Activated naive CD4-positive, alpha-beta T cell treated with anti-CD3 and anti-CD28 coated beads, Interleukin-2, amount 10 ng/mL, durations not matched to agents 7 days and 5 days (primary cell): ENCODE measurements around the gene FGF12.

Experiments
- CTCF ChIA-PET: fragments of 350-600 bp; sonication (Branson Sonifier 250); formaldehyde crosslinking; loops from one replicate; lab custom pipeline; 2021; ENCODE audit warnings: antibody characterized with exemption; lab: Charles Lee
- DNase-seq: peaks from one replicate; pipeline ENCODE4 v3.0.0-alpha.2; 2020
- H3K27ac Mint-ChIP-seq: one replicate; pipeline ENCODE4 v1.8.0; 2021; ENCODE audit warnings: mild to moderate bottlenecking, moderate library complexity, mixed read lengths
- H3K27me3 Mint-ChIP-seq: one replicate; pipeline ENCODE4 v1.8.0; 2021; ENCODE audit warnings: mild to moderate bottlenecking, mixed read lengths
- H3K36me3 Mint-ChIP-seq: one replicate; pipeline ENCODE4 v1.8.0; 2021; ENCODE audit warnings: mixed read lengths
- H3K4me1 Mint-ChIP-seq: one replicate; pipeline ENCODE4 v1.8.0; 2021; ENCODE audit warnings: mixed read lengths
- H3K4me3 Mint-ChIP-seq: one replicate; pipeline ENCODE4 v1.8.0; 2021; ENCODE audit warnings: mild to moderate bottlenecking, moderate library complexity, mixed read lengths
- H3K9me3 Mint-ChIP-seq: one replicate; pipeline ENCODE4 v1.8.0; 2021; ENCODE audit warnings: mixed read lengths

The FGF12 gene

DNA sequence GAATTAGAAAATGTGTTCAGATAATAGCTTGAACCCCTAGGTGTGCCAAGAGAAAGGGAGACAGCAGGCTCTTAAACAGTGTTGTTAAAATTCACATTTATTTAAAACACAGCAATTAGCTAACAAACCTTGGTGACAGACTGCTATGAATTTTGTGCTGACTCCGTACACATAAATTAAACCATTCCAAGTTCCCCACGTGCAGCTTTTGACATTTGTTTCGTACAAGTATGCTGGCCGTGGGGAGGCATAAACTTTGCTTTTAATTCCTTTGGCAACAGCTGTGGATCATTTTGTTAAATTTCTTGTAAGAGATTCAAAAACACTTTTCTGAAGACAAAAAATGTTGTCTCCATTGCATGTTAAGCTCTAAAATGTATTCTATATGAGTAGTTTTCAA, 465.3 kb downstream of the FGF12 start:
- no peaks in the 10 kb centered on the region for H3K36me3 Mint-ChIP-seq
- H3K9me3 Mint-ChIP-seq: peaks cover 1% of the 10 kb centered on the region
- H3K4me1 Mint-ChIP-seq: no peaks in the 10 kb centered on the region
- CTCF ChIA-PET: no interaction called here
- no peak overlapping the region for H3K27ac Mint-ChIP-seq
- no peak overlapping the region for H3K4me3 Mint-ChIP-seq
- no peak for DNase-seq
- no peaks in the 10 kb centered on the region for H3K27me3 Mint-ChIP-seq

DNA sequence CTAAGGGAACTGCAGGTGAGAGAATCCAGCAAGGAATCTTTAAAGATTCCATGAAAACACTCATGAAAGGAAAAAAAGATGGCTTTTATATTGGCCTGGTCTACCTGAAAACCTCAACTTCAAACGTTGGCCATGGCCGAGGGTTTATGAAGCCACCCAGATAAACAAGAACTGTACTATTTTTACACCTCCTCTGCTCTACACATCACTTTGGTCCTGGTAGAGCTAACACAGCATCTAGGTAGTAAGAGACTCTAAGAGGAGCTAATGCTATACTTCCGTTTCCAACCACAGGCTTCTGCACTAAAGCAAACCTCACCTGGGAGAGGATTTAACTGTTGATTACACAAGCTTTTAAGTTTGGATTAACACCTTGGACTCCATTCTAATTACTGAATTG, 466.2 kb downstream of the FGF12 start:
- no peak overlapping the region for H3K4me3 Mint-ChIP-seq
- CTCF ChIA-PET: no interaction called here
- no peaks in the 10 kb centered on the region for H3K27me3 Mint-ChIP-seq
- H3K27ac Mint-ChIP-seq: no peak overlapping the region
- H3K9me3 Mint-ChIP-seq: peaks cover 1% of the 10 kb centered on the region
- H3K36me3 Mint-ChIP-seq: no peaks in the 10 kb centered on the region
- DNase-seq: no peak
- no peaks in the 10 kb centered on the region for H3K4me1 Mint-ChIP-seq

DNA sequence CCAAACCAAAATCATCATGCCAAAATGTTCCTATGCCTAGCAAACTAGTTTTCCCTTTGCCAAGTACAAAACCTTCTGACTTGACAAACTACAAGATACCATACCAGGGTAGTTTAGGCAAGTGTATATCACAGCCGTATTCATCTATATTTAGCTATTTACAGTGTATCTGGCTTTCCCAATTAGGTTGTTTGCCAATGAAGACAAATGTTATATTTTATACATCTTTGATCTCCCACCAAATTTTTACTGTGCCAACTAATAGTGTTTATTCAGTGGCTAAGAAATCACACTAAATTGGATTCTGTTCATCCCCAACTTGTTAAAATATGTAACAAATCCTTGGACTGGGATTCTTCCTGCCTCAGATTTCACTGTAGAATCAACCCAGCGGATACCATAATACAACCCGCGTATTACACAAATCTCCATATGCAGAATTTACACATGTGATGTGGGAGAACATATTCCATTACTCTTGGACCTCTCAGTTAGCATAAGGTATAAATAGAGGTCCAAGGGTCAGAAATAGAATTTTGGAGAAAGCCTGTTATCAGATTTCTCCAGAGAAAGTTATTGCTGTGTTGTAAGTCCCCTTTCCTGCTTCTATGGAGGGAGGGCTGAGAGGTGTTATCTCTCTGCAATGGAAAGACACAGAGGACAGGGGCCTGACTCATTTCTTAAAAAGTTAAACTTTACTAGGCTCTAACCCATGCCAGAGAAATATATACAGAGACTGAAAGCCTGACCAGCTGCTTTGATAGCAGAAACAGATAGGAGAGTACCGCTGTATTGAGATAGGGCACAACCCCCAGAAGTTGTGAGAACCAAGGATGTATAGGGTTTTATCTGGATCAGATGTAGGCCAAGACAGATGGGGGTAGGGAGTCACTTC, 467.0 kb downstream of the FGF12 start:
- CTCF ChIA-PET: no interaction called here
- no peak for DNase-seq
- H3K27ac Mint-ChIP-seq: no peak overlapping the region
- no peak overlapping the region for H3K4me3 Mint-ChIP-seq
- H3K27me3 Mint-ChIP-seq: no peaks in the 10 kb centered on the region
- peaks cover 1% of the 10 kb centered on the region for H3K9me3 Mint-ChIP-seq
- no peaks in the 10 kb centered on the region for H3K36me3 Mint-ChIP-seq
- H3K4me1 Mint-ChIP-seq: no peaks in the 10 kb centered on the region

DNA sequence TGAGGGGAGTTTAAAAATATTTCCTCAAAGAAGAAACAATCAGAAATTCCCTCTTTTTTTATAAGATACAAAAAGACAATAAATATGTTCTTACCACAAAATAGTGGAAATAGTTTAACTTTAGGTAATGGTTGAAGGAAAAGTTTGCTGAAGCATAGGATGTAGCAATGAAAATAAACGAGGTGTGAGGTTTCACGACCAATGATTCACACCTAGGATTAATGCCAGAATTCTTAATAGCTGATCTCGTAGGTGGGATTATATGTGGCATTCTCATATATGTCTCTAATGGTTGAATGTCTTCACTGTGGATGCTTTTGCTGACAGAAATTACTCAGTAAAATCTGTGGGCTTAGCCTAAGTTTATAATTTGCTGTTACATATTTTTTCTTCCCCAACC, 467.7 kb downstream of the FGF12 start:
- CTCF ChIA-PET: no interaction called here
- Mint-ChIP-seq H3K27me3 (no peaks in the 10 kb centered on the region), H3K36me3 (no peaks in the 10 kb centered on the region), H3K4me1 (no peaks in the 10 kb centered on the region), H3K4me3 (no peak overlapping the region), H3K9me3 (peaks cover 1% of the 10 kb centered on the region), H3K27ac (no peak overlapping the region)
- no peak for DNase-seq

DNA sequence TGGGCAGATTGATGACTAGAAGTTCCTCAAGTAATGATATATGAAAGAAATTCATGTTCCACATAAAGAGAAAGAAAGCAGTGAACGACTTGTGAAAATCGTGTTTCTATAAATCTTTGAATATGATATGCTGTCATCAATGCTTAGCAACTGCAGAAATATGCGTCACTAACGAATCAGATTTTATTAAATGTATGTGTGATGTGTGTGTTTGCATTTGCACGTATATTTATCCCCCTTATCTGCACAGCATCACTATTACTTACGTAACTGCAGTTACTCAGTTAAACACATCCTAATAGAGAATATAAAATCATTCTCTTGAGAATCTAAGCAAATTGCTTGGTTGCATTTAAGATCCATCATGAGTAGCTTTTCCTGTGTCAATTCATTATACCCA, 468.6 kb downstream of the FGF12 start:
- H3K36me3 Mint-ChIP-seq: no peaks in the 10 kb centered on the region
- no peak overlapping the region for H3K4me3 Mint-ChIP-seq
- no peaks in the 10 kb centered on the region for H3K4me1 Mint-ChIP-seq
- H3K27ac Mint-ChIP-seq: no peak overlapping the region
- CTCF ChIA-PET: no interaction called here
- no peaks in the 10 kb centered on the region for H3K27me3 Mint-ChIP-seq
- peaks cover 1% of the 10 kb centered on the region for H3K9me3 Mint-ChIP-seq
- no peak for DNase-seq

DNA sequence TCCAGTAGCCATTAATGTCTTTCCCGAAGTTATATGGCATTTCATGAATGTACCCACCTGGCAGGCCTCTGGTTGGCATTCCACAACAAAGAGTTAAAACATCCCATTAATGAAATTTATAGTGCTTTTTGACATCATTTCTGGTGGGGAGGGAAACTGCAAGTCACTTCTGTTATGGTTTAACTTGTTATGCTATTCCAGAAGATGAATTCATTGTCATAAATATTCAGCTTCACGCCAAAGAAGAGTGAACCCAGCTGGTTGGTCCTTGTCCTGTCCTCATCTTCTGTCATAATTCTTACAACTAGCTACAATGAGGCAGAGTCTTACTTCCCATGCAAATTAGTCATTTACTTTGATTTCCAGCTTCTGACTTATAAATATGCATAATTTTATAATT, 471.5 kb downstream of the FGF12 start:
- Mint-ChIP-seq H3K27ac (no peak overlapping the region), H3K36me3 (no peaks in the 10 kb centered on the region), H3K4me1 (no peaks in the 10 kb centered on the region), H3K9me3 (peaks cover 1% of the 10 kb centered on the region), H3K27me3 (no peaks in the 10 kb centered on the region), H3K4me3 (no peak overlapping the region)
- CTCF ChIA-PET: no interaction called here
- DNase-seq: no peak

DNA sequence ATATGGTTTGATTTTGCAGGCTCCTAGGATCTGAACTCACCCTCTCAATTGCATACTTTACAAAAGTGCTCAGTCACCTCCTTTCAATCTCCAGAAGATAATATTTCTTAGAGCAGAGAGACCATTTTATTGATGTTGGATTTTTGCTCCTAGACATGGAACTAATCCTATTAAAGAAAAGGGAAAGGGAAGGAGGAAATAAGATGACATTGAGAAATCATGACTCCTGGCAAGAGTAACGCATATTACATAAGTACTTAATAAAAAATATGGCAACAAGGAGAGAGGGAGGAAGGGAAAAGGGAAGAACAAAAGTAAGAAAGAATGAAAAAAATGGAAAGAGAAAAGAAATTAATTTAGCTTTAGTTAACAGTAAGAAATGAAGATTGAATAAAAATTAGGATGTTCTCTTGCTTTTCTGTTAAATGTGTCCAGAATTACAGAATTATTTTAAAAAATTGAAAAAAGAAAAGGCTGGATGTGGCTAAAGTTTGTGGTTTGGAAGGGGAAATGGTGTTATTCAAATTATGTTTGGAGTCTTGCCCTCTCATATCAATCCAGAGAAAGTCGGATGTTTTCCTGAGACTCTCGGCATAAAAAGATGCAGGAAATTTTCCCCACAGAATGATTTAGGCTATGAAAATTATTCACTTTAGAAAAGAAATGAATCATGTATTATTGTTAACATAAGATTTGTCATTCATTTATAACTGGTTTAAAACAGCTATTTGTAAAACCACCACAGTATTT, 474.0 kb downstream of the FGF12 start:
- Mint-ChIP-seq H3K36me3 (no peaks in the 10 kb centered on the region), H3K4me3 (no peak overlapping the region), H3K27ac (no peak overlapping the region), H3K27me3 (no peaks in the 10 kb centered on the region), H3K9me3 (no peaks in the 10 kb centered on the region), H3K4me1 (no peaks in the 10 kb centered on the region)
- no peak for DNase-seq
- CTCF ChIA-PET: no interaction called here

DNA sequence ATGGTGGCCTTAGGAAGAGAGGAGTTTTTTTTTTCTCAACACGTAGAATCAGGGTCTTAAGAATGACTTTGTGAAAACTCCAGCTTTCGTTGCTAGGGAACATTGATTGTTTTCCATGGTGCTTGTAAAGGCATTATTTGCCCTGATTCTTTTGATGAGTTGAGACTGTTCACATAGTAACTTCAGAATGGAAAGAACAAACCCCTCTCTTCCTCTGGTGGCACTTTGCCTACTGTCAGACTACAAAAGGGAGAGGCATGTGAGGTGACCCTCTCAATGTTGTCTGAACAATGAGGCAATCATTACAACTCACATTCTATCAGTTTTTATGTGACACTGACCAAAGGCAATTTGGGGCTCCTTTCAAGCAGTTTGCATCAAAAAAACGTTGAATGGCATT, 477.8 kb downstream of the FGF12 start:
- CTCF ChIA-PET: no interaction called here
- H3K27ac Mint-ChIP-seq: no peak overlapping the region
- H3K9me3 Mint-ChIP-seq: no peaks in the 10 kb centered on the region
- no peaks in the 10 kb centered on the region for H3K27me3 Mint-ChIP-seq
- no peak overlapping the region for H3K4me3 Mint-ChIP-seq
- no peaks in the 10 kb centered on the region for H3K4me1 Mint-ChIP-seq
- DNase-seq: no peak
- no peaks in the 10 kb centered on the region for H3K36me3 Mint-ChIP-seq

DNA sequence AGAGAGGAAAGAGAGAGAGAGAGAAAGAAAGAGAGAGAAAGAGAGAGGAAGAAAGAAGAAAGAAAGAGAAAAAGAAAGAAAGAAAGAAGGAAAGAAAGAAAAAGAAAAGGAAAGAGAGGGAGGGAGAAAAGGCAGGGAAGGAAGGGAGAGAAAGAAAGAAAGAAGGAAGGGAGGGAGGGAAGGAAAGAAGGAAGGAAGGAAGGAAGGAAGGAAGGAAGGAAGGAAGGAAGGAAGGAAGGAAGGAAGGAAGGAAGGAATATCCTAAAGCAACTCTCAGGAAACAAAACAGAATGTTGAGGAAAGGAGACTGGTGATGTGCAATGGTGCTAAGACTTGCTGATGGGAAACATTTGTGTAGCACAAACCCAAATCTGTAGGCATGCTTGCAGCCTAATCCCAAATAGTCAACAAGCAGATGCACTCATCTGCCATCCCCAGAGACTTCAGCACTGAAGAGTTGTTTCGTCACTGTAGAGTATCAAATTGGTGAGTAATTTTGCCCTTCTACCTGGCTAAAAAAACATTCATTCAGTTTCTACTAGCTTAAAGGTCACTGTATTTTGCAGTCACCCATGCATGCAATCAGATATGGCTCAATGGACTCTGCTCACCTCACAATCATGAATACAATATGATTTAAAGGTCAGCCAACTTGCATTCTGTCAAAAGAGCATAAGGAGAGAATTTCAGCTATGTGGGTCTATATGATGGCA, 480.3 kb downstream of the FGF12 start:
- Mint-ChIP-seq H3K4me1 (no peaks in the 10 kb centered on the region), H3K9me3 (no peaks in the 10 kb centered on the region), H3K36me3 (no peaks in the 10 kb centered on the region), H3K27ac (no peak overlapping the region), H3K27me3 (no peaks in the 10 kb centered on the region), H3K4me3 (no peak overlapping the region)
- no peak for DNase-seq
- CTCF ChIA-PET: no interaction called here

DNA sequence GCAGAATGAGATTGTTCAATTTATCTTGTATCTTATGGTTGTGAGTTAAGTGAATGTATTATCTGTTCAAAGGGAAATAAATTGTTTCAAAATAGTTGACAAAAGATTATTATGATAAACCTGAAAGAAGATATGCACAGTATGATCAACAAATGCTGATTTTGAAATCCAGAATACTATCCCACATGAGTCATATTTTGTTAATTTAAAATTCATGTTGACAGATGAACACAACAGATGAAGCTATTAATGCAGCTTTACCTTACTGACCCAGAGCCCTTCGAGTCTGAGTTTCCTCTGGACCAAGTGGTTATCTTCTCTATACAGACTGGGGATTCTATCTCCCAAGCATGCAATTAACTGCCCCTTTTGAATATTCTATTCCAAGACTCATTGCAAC, 482.8 kb downstream of the FGF12 start:
- CTCF ChIA-PET: no interaction called here
- Mint-ChIP-seq H3K36me3 (no peaks in the 10 kb centered on the region), H3K9me3 (no peaks in the 10 kb centered on the region), H3K4me3 (no peak overlapping the region), H3K4me1 (no peaks in the 10 kb centered on the region), H3K27me3 (no peaks in the 10 kb centered on the region), H3K27ac (no peak overlapping the region)
- no peak for DNase-seq

DNA sequence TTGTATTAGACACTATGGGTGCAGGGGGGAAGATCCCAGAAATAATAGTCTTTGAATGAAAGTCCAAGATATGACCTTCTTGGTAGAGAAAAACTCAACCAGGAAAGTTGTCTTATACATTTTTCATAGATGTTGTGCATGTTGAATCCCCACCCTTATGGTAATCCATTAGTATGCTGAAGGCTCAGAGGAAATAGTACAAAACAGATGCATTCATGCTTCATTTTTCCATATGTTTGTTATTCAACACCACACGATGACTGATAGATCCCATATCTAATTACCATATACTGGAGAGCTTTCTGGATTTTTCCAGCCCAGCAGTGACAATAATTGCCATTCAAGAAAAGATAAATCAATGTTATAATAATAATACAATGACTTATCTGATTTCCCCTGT, 487.4 kb downstream of the FGF12 start:
- H3K9me3 Mint-ChIP-seq: no peaks in the 10 kb centered on the region
- no peak for DNase-seq
- no peaks in the 10 kb centered on the region for H3K4me1 Mint-ChIP-seq
- CTCF ChIA-PET: no interaction called here
- H3K27ac Mint-ChIP-seq: no peak overlapping the region
- H3K36me3 Mint-ChIP-seq: no peaks in the 10 kb centered on the region
- H3K4me3 Mint-ChIP-seq: no peak overlapping the region
- H3K27me3 Mint-ChIP-seq: no peaks in the 10 kb centered on the region

DNA sequence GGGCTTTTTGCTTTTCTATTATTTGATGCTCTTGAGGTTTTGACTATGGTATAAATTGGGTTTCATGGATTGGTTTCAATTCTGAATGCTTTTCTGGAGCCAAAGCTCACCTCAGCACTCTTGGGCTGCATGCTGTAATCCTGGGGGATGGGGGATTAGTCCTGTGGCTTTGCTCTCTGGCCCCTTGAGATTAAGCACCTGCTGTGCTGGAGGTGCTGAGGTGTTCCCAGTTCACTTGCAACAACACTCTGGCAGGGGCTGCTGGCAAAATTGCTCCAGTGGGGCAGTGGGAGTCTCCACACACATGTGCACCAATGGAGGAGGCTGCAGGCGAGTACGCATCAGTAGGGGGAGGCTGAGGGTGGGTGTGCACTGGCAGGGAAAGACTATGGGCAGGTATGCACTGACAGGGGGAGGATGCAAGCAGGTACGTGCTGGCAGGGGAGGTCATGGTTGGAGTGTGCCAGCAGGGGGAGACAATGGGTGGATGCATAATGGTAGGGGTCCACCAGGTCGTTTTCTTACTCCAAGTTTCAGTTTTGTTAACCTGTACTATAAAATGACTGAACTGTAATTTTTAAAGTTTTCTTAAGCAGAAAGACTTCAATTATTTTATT, 489.2 kb downstream of the FGF12 start:
- Mint-ChIP-seq H3K9me3 (no peaks in the 10 kb centered on the region), H3K36me3 (no peaks in the 10 kb centered on the region), H3K4me1 (no peaks in the 10 kb centered on the region), H3K27ac (no peak overlapping the region), H3K4me3 (no peak overlapping the region), H3K27me3 (no peaks in the 10 kb centered on the region)
- CTCF ChIA-PET: no interaction called here
- DNase-seq: no peak

DNA sequence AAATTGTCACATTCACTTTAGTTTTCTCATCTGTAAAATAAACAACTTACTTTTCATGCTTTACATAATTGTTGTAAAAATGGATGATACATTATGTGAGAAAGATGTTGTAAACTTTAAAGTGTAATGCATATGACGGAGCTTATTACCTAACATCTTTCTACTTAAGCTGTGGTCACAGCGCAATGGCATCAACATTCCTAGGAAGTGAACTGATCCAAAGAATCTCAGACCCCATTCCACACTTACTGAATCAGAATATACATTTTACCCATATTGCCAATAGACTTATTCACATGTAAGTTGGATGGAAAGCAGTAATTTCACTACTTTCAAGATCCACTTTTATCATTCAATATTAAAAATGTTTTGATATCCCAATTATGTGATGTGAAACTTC, 497.5 kb downstream of the FGF12 start:
- Mint-ChIP-seq H3K27ac (no peak overlapping the region), H3K36me3 (no peaks in the 10 kb centered on the region), H3K4me3 (no peak overlapping the region), H3K9me3 (no peaks in the 10 kb centered on the region), H3K4me1 (no peaks in the 10 kb centered on the region), H3K27me3 (no peaks in the 10 kb centered on the region)
- CTCF ChIA-PET: no interaction called here
- no peak for DNase-seq

DNA sequence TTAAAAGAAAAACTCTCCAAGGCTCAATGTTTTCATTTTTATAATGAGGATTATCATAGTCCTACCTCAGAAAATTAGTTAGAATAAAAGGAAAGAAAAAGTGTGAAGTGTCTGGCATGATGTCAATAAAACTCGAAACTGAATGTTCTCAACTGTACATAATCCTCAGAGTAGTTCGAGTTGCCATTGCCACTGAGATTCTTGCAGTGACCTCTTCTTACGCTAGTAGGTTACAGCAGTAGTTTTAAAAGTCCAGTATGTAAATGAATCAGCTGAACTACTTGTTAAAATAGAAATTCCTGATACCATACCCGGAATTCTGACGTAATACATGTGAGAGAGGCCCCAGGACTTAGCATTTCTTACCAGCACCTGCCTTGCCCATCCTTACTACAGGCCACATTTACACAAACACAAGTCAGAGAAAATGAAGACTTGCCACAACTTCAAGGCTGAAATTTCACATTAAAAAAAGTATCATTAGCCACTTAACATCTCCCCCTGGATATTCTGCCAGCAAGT, 502.6 kb downstream of the FGF12 start:
- Mint-ChIP-seq H3K36me3 (no peaks in the 10 kb centered on the region), H3K4me3 (no peak overlapping the region), H3K4me1 (no peaks in the 10 kb centered on the region), H3K27ac (no peak overlapping the region), H3K27me3 (no peaks in the 10 kb centered on the region), H3K9me3 (no peaks in the 10 kb centered on the region)
- CTCF ChIA-PET: no interaction called here
- no peak for DNase-seq
